Measurements from ENCODE around the gene SLC25A29.

GRCh38 chr14:100296106-100296651 lies 10.1 kb downstream of the SLC25A29 start:
- TF ChIP-seq HOXB5 (CRISPR knock-in tag; IDR thresholded peaks at IDR 0.05): no peak
- TF ChIP-seq, protein P1, sequence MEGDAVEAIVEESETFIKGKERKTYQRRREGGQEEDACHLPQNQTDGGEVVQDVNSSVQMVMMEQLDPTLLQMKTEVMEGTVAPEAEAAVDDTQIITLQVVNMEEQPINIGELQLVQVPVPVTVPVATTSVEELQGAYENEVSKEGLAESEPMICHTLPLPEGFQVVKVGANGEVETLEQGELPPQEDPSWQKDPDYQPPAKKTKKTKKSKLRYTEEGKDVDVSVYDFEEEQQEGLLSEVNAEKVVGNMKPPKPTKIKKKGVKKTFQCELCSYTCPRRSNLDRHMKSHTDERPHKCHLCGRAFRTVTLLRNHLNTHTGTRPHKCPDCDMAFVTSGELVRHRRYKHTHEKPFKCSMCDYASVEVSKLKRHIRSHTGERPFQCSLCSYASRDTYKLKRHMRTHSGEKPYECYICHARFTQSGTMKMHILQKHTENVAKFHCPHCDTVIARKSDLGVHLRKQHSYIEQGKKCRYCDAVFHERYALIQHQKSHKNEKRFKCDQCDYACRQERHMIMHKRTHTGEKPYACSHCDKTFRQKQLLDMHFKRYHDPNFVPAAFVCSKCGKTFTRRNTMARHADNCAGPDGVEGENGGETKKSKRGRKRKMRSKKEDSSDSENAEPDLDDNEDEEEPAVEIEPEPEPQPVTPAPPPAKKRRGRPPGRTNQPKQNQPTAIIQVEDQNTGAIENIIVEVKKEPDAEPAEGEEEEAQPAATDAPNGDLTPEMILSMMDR (IDR thresholded peaks at IDR 0.05): no peak
- no peak for TF ChIP-seq REST (IDR thresholded peaks at IDR 0.05)
- no peak for TF ChIP-seq JUN (IDR thresholded peaks at IDR 0.05)
- no peak for TF ChIP-seq HMGXB4 (CRISPR knock-in tag; IDR thresholded peaks at IDR 0.05; ENCODE audit: borderline replicate concordance)
- TF ChIP-seq CHD4 (IDR thresholded peaks at IDR 0.05; ENCODE audit: borderline replicate concordance): no peak
- TF ChIP-seq BHLHE40 (IDR thresholded peaks at IDR 0.05; ENCODE audit: low read depth, low read length): no peak
- TF ChIP-seq RARB (CRISPR knock-in tag; IDR thresholded peaks at IDR 0.05): no peak
- TF ChIP-seq, protein P2, sequence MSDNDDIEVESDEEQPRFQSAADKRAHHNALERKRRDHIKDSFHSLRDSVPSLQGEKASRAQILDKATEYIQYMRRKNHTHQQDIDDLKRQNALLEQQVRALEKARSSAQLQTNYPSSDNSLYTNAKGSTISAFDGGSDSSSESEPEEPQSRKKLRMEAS (IDR thresholded peaks at IDR 0.05): no peak
- no peak for TF ChIP-seq POLR2A (IDR thresholded peaks at IDR 0.05; ENCODE audit: low read length)
- no peak for TF ChIP-seq EHF (CRISPR knock-in tag; IDR thresholded peaks at IDR 0.05)
- no peak for TF ChIP-seq CEBPB (IDR thresholded peaks at IDR 0.05)
- no peak for TF ChIP-seq EP300 (IDR thresholded peaks at IDR 0.05)
- no peak for TF ChIP-seq NPAS2 (CRISPR knock-in tag; IDR thresholded peaks at IDR 0.05; ENCODE audit: borderline replicate concordance)

All from A549 (cell line).